ENCODE data around the gene CHL1. TPM values are rescaled to one million over a fixed set of nuclear protein-coding genes. Genes with fewer than 3 reads are reported as not detected.

CHL1 gene
- total RNA-seq, 1 donor from 2014 or later: 20.2 TPM

DNA sequence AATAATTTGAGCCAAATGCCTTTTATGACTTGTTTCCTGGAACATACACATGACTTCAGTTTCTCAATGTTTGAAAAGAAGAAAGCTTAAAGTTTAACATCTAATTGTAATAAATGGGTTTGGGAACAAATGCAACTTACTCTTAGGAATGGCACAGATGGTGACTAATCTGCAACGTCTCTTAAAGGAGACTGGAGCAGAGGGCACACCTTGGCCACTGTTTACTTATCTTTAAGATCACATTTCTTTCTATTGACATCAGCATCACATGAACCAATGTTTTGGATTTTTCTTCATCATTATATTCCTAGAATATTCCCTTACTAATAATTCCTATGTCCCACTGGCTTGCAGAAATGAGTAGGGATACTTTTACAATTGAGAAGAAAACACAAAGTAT, 229.5 kb downstream of the CHL1 start:
- Histone ChIP-seq H3K4me3 (no peak overlapping the region), H3K4me1 (no peaks in the 10 kb centered on the region), H3K9me3 (no peaks in the 10 kb centered on the region), H3K27ac (no peak overlapping the region), H3K36me3 (no peaks in the 10 kb centered on the region), H3K27me3 (ENCODE audit: low read depth) (no peaks in the 10 kb centered on the region)
- intact Hi-C loops (cut with DNase I): no loop called here
- DNase-seq (no peak), ATAC-seq (no peak)
- TF ChIP-seq CTCF (IDR thresholded peaks at IDR 0.05): no peak

GRCh38 chr3:427128-427527, 230.6 kb downstream of the CHL1 start:
- Histone ChIP-seq H3K27ac (no peak overlapping the region), H3K36me3 (no peaks in the 10 kb centered on the region), H3K4me1 (no peaks in the 10 kb centered on the region), H3K27me3 (ENCODE audit: low read depth) (no peaks in the 10 kb centered on the region), H3K4me3 (no peak overlapping the region), H3K9me3 (no peaks in the 10 kb centered on the region)
- intact Hi-C loops (cut with DNase I): no loop called here
- TF ChIP-seq CTCF (IDR thresholded peaks at IDR 0.05): no peak
- ATAC-seq (no peak), DNase-seq (no peak)

GRCh38 chr3:430186-430585, 233.6 kb downstream of the CHL1 start:
- intact Hi-C loops (cut with DNase I): no loop called here
- TF ChIP-seq CTCF (IDR thresholded peaks at IDR 0.05): no peak
- Histone ChIP-seq H3K9me3 (no peaks in the 10 kb centered on the region), H3K4me3 (no peak overlapping the region), H3K27me3 (ENCODE audit: low read depth) (no peaks in the 10 kb centered on the region), H3K4me1 (no peaks in the 10 kb centered on the region), H3K36me3 (no peaks in the 10 kb centered on the region), H3K27ac (no peak overlapping the region)
- DNase-seq (no peak), ATAC-seq (no peak)

DNA sequence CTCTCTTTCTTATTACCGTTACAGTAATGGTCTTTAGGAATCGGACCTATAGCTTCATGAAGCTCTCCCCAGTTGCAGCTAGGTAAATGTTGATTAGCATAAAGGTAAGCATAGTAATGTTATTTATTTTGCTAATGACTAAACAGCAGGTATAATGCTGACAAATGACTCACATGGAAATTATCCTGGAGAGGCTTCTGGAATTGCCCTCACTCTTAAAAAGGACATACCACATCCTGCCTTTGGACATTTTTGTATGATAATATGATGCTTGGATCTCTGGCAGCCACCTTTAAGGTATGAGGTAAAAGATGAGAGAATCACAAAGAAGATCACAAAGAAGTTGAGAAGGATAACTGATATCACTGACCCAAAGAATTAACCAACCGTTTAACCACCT, 238.6 kb downstream of the CHL1 start:
- TF ChIP-seq CTCF (IDR thresholded peaks at IDR 0.05): no peak
- intact Hi-C loops (cut with DNase I): no loop called here
- no peaks in the 10 kb centered on the region for H3K27me3 ChIP-seq (ENCODE audit: low read depth)
- no peaks in the 10 kb centered on the region for H3K9me3 ChIP-seq
- ATAC-seq (no peak), DNase-seq (no peak)
- no peak overlapping the region for H3K27ac ChIP-seq
- no peak overlapping the region for H3K4me3 ChIP-seq
- H3K36me3 ChIP-seq: no peaks in the 10 kb centered on the region
- H3K4me1 ChIP-seq: no peaks in the 10 kb centered on the region

- intact Hi-C loops (cut with DNase I): no loop called here
- Histone ChIP-seq H3K27ac (no peak overlapping the region), H3K9me3 (no peaks in the 10 kb centered on the region), H3K4me3 (no peak overlapping the region), H3K36me3 (no peaks in the 10 kb centered on the region), H3K4me1 (no peaks in the 10 kb centered on the region), H3K27me3 (ENCODE audit: low read depth) (no peaks in the 10 kb centered on the region)
- ATAC-seq (no peak), DNase-seq (no peak)
- TF ChIP-seq CTCF (IDR thresholded peaks at IDR 0.05): no peak
Measured at GRCh38 chr3:436053-436452, 239.5 kb downstream of the CHL1 start.

DNA sequence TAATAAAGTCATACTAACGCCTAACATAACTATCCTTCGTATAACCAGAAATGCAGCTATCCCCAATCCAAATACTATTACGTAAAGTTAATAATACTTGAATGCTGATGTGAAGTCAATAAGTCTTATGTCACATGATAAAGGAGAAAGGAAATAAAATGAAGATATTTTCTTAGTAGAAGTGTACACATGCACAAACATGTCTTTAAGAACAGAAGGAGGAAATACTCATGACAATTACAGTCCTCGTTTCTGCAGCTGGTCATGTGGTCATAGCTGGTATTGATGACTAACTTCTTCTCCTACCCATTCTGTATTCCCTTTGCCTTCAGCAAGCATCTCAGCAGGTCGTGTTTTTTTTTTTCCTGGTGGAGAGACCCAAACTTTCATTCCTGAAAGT, 244.3 kb downstream of the CHL1 start:
- intact Hi-C loops (cut with DNase I): no loop called here
- no peak overlapping the region for H3K27ac ChIP-seq
- no peak for TF ChIP-seq CTCF (IDR thresholded peaks at IDR 0.05)
- H3K36me3 ChIP-seq: no peaks in the 10 kb centered on the region
- H3K4me1 ChIP-seq: no peaks in the 10 kb centered on the region
- H3K4me3 ChIP-seq: no peak overlapping the region
- no peaks in the 10 kb centered on the region for H3K27me3 ChIP-seq (ENCODE audit: low read depth)
- DNase-seq: no peak
- H3K9me3 ChIP-seq: no peaks in the 10 kb centered on the region
- ATAC-seq: no peak
